Naive B cell (primary cell): ENCODE measurements around the gene TRIM7. TPM values are rescaled to one million over a fixed set of nuclear protein-coding genes. Genes with fewer than 3 reads are reported as not detected.

Experiments
- polyA plus RNA-seq, 6 donors: library from polyadenylated mRNA; unstranded; fragments of 300-500 nt; fragmentation: Illumina TruSeq; gene quantifications; one replicate each; pipeline ENCODE4 v1.2.3, GENCODE V29; 2021; ENCODE audit warnings: low read depth in 6 of 6

The TRIM7 gene
- polyA plus RNA-seq, 6 donors from 2014 or later: 0.09 to 0.27 (median 0.24) TPM; not detected in 3

Other genes starting within 250 kb of the TRIM7 start
- not detected for gene BTNL3, start 216.3 kb downstream of the TRIM7 start, polyA plus RNA-seq
- 1 to 10 TPM in 1 of 6 donors, under 1 TPM in 5; 0.08 to 1.4 (median 0.58) TPM for gene BTNL9, start 164.9 kb downstream of the TRIM7 start, polyA plus RNA-seq
- not detected for gene OR2V1, start 74.0 kb downstream of the TRIM7 start, polyA plus RNA-seq
- gene OR2V2, start 57.6 kb downstream of the TRIM7 start, polyA plus RNA-seq: not detected
- gene TRIM41, start 18.1 kb upstream of the TRIM7 start, polyA plus RNA-seq: 1 to 10 TPM in 3 of 6 donors, under 1 TPM in 3; 0.40 to 1.6 (median 1.0) TPM
- 1,000 to 10,000 TPM; 2,383 to 2,887 (median 2,526) TPM for gene RACK1, start 38.7 kb upstream of the TRIM7 start, polyA plus RNA-seq
- 10 to 100 TPM in 5 of 6 donors, 1 to 10 TPM in 1; 6.4 to 35.1 (median 27.7) TPM for gene TRIM52, start 55.9 kb upstream of the TRIM7 start, polyA plus RNA-seq
- gene OR4F3, start 162.1 kb upstream of the TRIM7 start, polyA plus RNA-seq: not detected